Left lung (tissue), 10 donors: ENCODE results near the gene SNX1. TPM values are rescaled to one million over a fixed set of nuclear protein-coding genes. Genes with fewer than 3 reads are reported as not detected.
A peak's percentile ranks its signal among the peaks of the same experiment; 100 is the strongest.

Source experiments
- ATAC-seq: fragments of 200-7000 bp; cut with Tn5 transposase; one replicate; pipeline ENCODE4 v1.9.1; 2020; ENCODE audit warnings: moderate library complexity
- DNase-seq, 4 donors: peaks; one replicate each; pipeline ENCODE4 v3.0.0-alpha.2; 2013 to 2020
- H3K27ac ChIP-seq, 2 donors: fragments of 200-600 bp; sonication (generic) in 1 of 2; one replicate each; pipeline versions ENCODE4 v1.5.0 to v1.8.0; 2020 to 2021
- H3K27me3 ChIP-seq, 2 donors: fragments of 200-600 bp; sonication (generic) in 1 of 2; one replicate each; pipeline versions ENCODE4 v1.5.0 to v1.8.0; 2020 to 2021
- H3K36me3 ChIP-seq, 2 donors: fragments of 200-600 bp; sonication (generic) in 1 of 2; one replicate each; pipeline versions ENCODE4 v1.5.0 to v1.8.0; 2020 to 2021
- H3K4me1 ChIP-seq, 2 donors: fragments of 200-600 bp; one replicate each; pipeline ENCODE4 v1.8.0; 2021
- H3K4me3 ChIP-seq, 2 donors: fragments of 200-600 bp; sonication (generic) in 1 of 2; one replicate each; pipeline versions ENCODE4 v1.5.0 to v1.8.0; 2020 to 2021; ENCODE audit warnings: mild to moderate bottlenecking in 1 of 2
- H3K9me3 ChIP-seq, 2 donors: fragments of 200-600 bp; sonication (generic) in 1 of 2; one replicate each; pipeline versions ENCODE4 v1.5.0 to v1.8.0; 2020 to 2021
- intact Hi-C, 2 donors: fragments of 100-400 bp; cut with DNase I; formaldehyde crosslinking; loops; one replicate each; pipeline versions ENCODE4 v1.11.2 to v1.14.2; 2022
- polyA plus RNA-seq, 6 donors: library from polyadenylated mRNA; unstranded; fragments of 120-200 nt; gene quantifications; one replicate each; pipeline ENCODE4 v1.2.1, GENCODE V29; 2013; ENCODE audit not compliant: insufficient read length in 6 of 6
- total RNA-seq, 2 donors: library from RNA; stranded (reverse); fragmentation: NEBNext Ultra II Directional; extraction: Animal tissue kit (Norgen Biotek cat#: 25700); gene quantifications; one replicate each; pipeline ENCODE4 v1.2.1, GENCODE V29; 2021
- TF ChIP-seq, protein P1 (sequence below), 2 donors: fragments of 200-600 bp; sonication (generic) in 1 of 2; IDR thresholded peaks; one replicate each; pipeline versions ENCODE4 v1.5.0 to v1.8.0; 2021; ENCODE audit warnings: antibody characterized with exemption in 2 of 2
- donor health status: DM: no; HTN: yes; CAD: no.
- donor health status: DM: no; HTN: no; CAD: no.

The SNX1 gene
- total and polyA plus RNA-seq, 8 donors, result 121 to 160 (median 126) TPM

- peaks cover 19 to 77% of the 10 kb centered on the region in 2 donors for H3K4me1 ChIP-seq
- no peaks in the 10 kb centered on the region for H3K27me3 ChIP-seq
- peak overlapping the region; percentile 90 to 95 for H3K27ac ChIP-seq
- no peaks in the 10 kb centered on the region for H3K9me3 ChIP-seq
- DNase-seq (peak in 3 of 4 donors; percentile 48 to 63 (median 49)), ATAC-seq (peak; percentile 32)
- TF ChIP-seq, protein P1, sequence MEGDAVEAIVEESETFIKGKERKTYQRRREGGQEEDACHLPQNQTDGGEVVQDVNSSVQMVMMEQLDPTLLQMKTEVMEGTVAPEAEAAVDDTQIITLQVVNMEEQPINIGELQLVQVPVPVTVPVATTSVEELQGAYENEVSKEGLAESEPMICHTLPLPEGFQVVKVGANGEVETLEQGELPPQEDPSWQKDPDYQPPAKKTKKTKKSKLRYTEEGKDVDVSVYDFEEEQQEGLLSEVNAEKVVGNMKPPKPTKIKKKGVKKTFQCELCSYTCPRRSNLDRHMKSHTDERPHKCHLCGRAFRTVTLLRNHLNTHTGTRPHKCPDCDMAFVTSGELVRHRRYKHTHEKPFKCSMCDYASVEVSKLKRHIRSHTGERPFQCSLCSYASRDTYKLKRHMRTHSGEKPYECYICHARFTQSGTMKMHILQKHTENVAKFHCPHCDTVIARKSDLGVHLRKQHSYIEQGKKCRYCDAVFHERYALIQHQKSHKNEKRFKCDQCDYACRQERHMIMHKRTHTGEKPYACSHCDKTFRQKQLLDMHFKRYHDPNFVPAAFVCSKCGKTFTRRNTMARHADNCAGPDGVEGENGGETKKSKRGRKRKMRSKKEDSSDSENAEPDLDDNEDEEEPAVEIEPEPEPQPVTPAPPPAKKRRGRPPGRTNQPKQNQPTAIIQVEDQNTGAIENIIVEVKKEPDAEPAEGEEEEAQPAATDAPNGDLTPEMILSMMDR (IDR thresholded peaks at IDR 0.05), result no peak
- peaks cover 0 to 12% of the 10 kb centered on the region in 2 donors for H3K36me3 ChIP-seq
- intact Hi-C loops, result no loop called here
- peak overlapping the region; percentile 49 to 81 for H3K4me3 ChIP-seq
Observed at GRCh38 chr15:64092864-64093626, 2.7 kb upstream of the SNX1 start.

GRCh38 chr15:64093627-64094417, 2.0 kb upstream of the SNX1 start, which contains the start of gene CIAO2A:
CIAO2A (minus strand) TSS chr15:64093838; CDS start chr15:64093768, 70 bp downstream.
- intact Hi-C loops, result no loop called here

GRCh38 chr15:64095431-64095794, 369 bp upstream of the SNX1 start:
- no peaks in the 10 kb centered on the region for H3K27me3 ChIP-seq
- intact Hi-C loops, result no loop called here
- H3K27ac ChIP-seq, result peak overlapping the region; percentile 87 to 94
- DNase-seq, result no peak
- TF ChIP-seq, protein P1 (IDR thresholded peaks at IDR 0.05), result no peak
- no peaks in the 10 kb centered on the region for H3K9me3 ChIP-seq
- H3K4me1 ChIP-seq, result peaks cover 24 to 82% of the 10 kb centered on the region in 2 donors
- ATAC-seq, result no peak
- no peaks in the 10 kb centered on the region for H3K36me3 ChIP-seq
- peak overlapping the region; percentile 96 to 98 for H3K4me3 ChIP-seq

More at GRCh38 chr15:64093627-64094417, 2.0 kb upstream of the SNX1 start, which contains the start of gene CIAO2A:
- H3K4me3 ChIP-seq, result peak within 1 kb of the TSS; percentile 49 to 81
- TF ChIP-seq, protein P1 (IDR thresholded peaks at IDR 0.05), result no peak
- peak; percentile 93 to 98 (median 96) for DNase-seq
- H3K4me1 ChIP-seq, result peaks cover 24 to 82% of the 10 kb centered on the region in 2 donors
- ATAC-seq, result peak; percentile 86
- peaks cover 0 to 4% of the 10 kb centered on the region in 2 donors for H3K36me3 ChIP-seq
- peak within 1 kb of the TSS; percentile 90 to 95 for H3K27ac ChIP-seq
- no peaks in the 10 kb centered on the region for H3K9me3 ChIP-seq
- no peaks in the 10 kb centered on the region for H3K27me3 ChIP-seq

GRCh38 chr15:64096668-64097384, 1.0 kb downstream of the SNX1 start:
- H3K9me3 ChIP-seq, result no peaks in the 10 kb centered on the region
- H3K27ac ChIP-seq, result peak overlapping the region; percentile 87 to 94
- DNase-seq, result peak in 1 of 4 donors; percentile 24
- H3K36me3 ChIP-seq, result no peaks in the 10 kb centered on the region
- TF ChIP-seq, protein P1 (IDR thresholded peaks at IDR 0.05), result no peak
- H3K4me3 ChIP-seq, result peak overlapping the region; percentile 96 to 98
- H3K4me1 ChIP-seq, result peaks cover 29 to 82% of the 10 kb centered on the region in 2 donors
- intact Hi-C loops, result no loop called here
- no peak for ATAC-seq
- no peaks in the 10 kb centered on the region for H3K27me3 ChIP-seq
